ENCODE measurements around the gene BIRC7. TPM values are rescaled to one million over a fixed set of nuclear protein-coding genes. Genes with fewer than 3 reads are reported as not detected.

The BIRC7 gene
- total and polyA plus RNA-seq, 2 donors from 2014 or later = 0.30 to 4.0 TPM

DNA sequence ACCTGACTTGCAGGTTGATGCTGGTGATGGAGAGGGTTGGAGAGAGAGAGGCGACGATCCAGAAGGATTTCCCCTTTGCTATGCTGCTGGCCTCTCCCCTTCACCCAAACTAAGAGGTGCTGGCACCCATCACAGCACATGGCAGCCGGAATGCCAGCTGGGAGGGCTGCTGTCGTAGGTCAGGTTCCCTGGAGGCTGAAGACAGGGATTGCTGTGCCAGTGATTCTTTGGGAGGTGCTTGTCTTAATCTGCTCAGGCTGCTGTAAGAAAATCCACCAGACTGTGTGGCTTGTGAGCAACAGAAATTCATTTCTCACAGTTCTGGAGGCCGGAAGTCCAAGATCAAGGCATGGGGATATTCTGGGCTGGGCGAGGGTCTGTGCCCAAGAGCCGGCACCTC is 32.6 kb downstream of the BIRC7 start:
- peaks cover under 1 to 3% (median 2%) of the 10 kb centered on the region in 3 donors for H3K4me1 ChIP-seq (ENCODE audit: control insufficient read depth in 2 of 3, insufficient read depth in 2 of 3, low read depth in 1 of 3, low read length in 3 of 3)
- TF ChIP-seq, protein P1, sequence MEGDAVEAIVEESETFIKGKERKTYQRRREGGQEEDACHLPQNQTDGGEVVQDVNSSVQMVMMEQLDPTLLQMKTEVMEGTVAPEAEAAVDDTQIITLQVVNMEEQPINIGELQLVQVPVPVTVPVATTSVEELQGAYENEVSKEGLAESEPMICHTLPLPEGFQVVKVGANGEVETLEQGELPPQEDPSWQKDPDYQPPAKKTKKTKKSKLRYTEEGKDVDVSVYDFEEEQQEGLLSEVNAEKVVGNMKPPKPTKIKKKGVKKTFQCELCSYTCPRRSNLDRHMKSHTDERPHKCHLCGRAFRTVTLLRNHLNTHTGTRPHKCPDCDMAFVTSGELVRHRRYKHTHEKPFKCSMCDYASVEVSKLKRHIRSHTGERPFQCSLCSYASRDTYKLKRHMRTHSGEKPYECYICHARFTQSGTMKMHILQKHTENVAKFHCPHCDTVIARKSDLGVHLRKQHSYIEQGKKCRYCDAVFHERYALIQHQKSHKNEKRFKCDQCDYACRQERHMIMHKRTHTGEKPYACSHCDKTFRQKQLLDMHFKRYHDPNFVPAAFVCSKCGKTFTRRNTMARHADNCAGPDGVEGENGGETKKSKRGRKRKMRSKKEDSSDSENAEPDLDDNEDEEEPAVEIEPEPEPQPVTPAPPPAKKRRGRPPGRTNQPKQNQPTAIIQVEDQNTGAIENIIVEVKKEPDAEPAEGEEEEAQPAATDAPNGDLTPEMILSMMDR (IDR thresholded peaks at IDR 0.05; ENCODE audit: borderline replicate concordance, extremely low read depth, insufficient read depth) = no peak
- intact Hi-C loops (cut with DNase I) = no loop called here
- no peaks in the 10 kb centered on the region for H3K9me3 ChIP-seq (ENCODE audit: control insufficient read depth in 2 of 3, insufficient read depth in 1 of 3, low read length in 3 of 3)
- H3K27ac ChIP-seq (ENCODE audit: low read depth in 2 of 2, low read length in 2 of 2) = no peak overlapping the region
- no peak for FAIRE-seq
- H3K4me3 ChIP-seq (ENCODE audit: low read length in 3 of 3) = no peak overlapping the region
- H3K36me3 ChIP-seq (ENCODE audit: control insufficient read depth in 2 of 3, insufficient read depth in 3 of 3, low read length in 3 of 3) = peaks cover 0 to 2% (median 0%) of the 10 kb centered on the region in 3 donors
- H3K27me3 ChIP-seq (ENCODE audit: control insufficient read depth, insufficient read depth, low read length) = no peaks in the 10 kb centered on the region
- no peak for DNase-seq
- no peak overlapping the region for H3K9ac ChIP-seq (ENCODE audit: low read length in 3 of 3)

DNA sequence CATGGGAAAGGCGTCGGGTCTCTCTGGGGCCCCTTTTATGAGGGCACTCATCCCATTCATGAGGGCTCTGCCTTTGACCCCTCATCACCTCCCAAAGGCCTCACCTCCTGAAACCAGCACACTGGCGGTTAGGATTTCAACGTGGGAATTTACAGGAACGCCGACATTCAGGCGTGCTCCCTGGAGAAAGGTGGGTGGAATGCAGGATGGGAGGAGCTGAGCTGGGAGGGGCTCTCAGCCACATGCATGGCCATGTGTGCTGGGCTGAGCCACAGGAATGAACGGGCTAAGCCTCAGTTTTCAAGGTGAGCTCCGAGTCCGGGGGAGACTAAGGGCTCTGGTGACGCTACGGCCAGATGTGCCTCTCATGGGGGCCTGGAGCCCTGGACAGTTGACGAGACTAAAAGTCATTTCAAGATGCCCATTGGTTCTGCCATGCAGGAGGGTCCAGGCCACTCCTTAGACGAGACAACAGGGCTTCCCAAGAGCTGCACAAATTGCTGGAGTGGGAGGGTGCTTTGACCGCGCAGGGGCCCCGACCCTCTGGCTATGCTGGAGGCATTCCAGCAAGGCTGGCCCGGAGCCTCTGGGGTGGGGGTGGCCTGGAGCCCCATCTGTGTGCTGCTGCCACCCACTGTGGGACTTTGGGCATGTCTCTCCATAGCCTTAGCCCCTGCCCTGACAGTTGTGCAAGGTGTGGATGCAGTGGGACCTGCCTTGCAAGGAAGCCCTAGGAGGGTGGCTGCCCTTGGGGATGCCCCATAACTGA is 33.1 kb downstream of the BIRC7 start:
- DNase-seq (peak in 3 of 5 donors; percentile 58 to 78 (median 71)), FAIRE-seq (no peak)
- Histone ChIP-seq H3K27ac (ENCODE audit: low read depth in 2 of 2, low read length in 2 of 2) (no peak overlapping the region), H3K27me3 (ENCODE audit: control insufficient read depth, insufficient read depth, low read length) (no peaks in the 10 kb centered on the region), H3K9ac (ENCODE audit: low read length in 3 of 3) (no peak overlapping the region), H3K4me1 (ENCODE audit: control insufficient read depth in 2 of 3, insufficient read depth in 2 of 3, low read depth in 1 of 3, low read length in 3 of 3) (peaks cover 3 to 6% (median 5%) of the 10 kb centered on the region in 3 donors), H3K4me3 (ENCODE audit: low read length in 3 of 3) (no peak overlapping the region), H3K9me3 (ENCODE audit: control insufficient read depth in 2 of 3, insufficient read depth in 1 of 3, low read length in 3 of 3) (no peaks in the 10 kb centered on the region), H3K36me3 (ENCODE audit: control insufficient read depth in 2 of 3, insufficient read depth in 3 of 3, low read length in 3 of 3) (peaks cover 0 to 2% (median 0%) of the 10 kb centered on the region in 3 donors)
- intact Hi-C loops (cut with DNase I) = no loop called here
- TF ChIP-seq, protein P1 (IDR thresholded peaks at IDR 0.05; ENCODE audit: borderline replicate concordance, extremely low read depth, insufficient read depth) = no peak

DNA sequence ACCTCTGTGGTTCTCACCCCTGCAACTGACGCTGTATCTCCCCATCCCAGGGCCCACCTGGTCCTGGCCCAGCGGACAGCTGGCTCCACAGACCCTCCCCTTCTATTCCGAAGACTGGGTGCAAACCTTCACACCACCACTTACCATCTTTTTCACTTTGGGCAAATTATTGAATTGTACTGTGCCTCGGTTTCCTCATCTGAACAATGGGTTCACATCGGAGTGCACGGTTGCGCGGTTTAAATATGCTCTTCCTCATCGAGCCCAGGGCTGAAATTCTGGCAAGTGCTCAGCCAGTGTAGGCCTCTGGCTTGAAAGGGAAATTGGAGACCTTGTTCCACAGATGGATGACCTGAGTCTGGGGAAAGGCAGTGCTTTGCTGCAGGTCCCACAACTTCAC is 34.0 kb downstream of the BIRC7 start:
- intact Hi-C loops (cut with DNase I) = no loop called here
- no peak for FAIRE-seq
- no peak overlapping the region for H3K27ac ChIP-seq (ENCODE audit: low read depth in 2 of 2, low read length in 2 of 2)
- no peaks in the 10 kb centered on the region for H3K27me3 ChIP-seq (ENCODE audit: control insufficient read depth, insufficient read depth, low read length)
- no peak overlapping the region for H3K4me3 ChIP-seq (ENCODE audit: low read length in 3 of 3)
- peaks cover 3 to 13% (median 9%) of the 10 kb centered on the region in 3 donors for H3K4me1 ChIP-seq (ENCODE audit: control insufficient read depth in 2 of 3, insufficient read depth in 2 of 3, low read depth in 1 of 3, low read length in 3 of 3)
- H3K9ac ChIP-seq (ENCODE audit: low read length in 3 of 3) = no peak overlapping the region
- H3K9me3 ChIP-seq (ENCODE audit: control insufficient read depth in 2 of 3, insufficient read depth in 1 of 3, low read length in 3 of 3) = no peaks in the 10 kb centered on the region
- H3K36me3 ChIP-seq (ENCODE audit: control insufficient read depth in 2 of 3, insufficient read depth in 3 of 3, low read length in 3 of 3) = peaks cover 0 to 2% (median 0%) of the 10 kb centered on the region in 3 donors
- DNase-seq = no peak
- TF ChIP-seq, protein P1 (IDR thresholded peaks at IDR 0.05; ENCODE audit: borderline replicate concordance, extremely low read depth, insufficient read depth) = no peak
